HEK293 (cell line): ENCODE data around the gene LY86.

Experiments used
- SP2 ChIP-seq: fragments of 450-650 bp; formaldehyde crosslinking; IDR thresholded peaks from 2 replicates; pipeline ENCODE4 v1.5.1; 2016; ENCODE audit warnings: missing biosample characterization, missing genetic modification characterization
- ZNF335 ChIP-seq: fragments of 450-650 bp; formaldehyde crosslinking; conservative IDR thresholded peaks from 2 replicates; pipeline ENCODE4 v1.5.1; 2016; ENCODE audit warnings: missing biosample characterization, missing genetic modification characterization
- ZNF645 ChIP-seq: fragments of 450-650 bp; formaldehyde crosslinking; IDR thresholded peaks from 2 replicates; pipeline ENCODE4; 2016; ENCODE audit warnings: missing biosample characterization, missing genetic modification characterization
- ZNF660 ChIP-seq: fragments of 450-650 bp; IDR thresholded peaks from 2 replicates; pipeline ENCODE4 v1.5.1; 2018; ENCODE audit warnings: missing biosample characterization, mild to moderate bottlenecking, missing genetic modification characterization
- TF ChIP-seq, protein P1 (sequence below): fragments of 450-650 bp; formaldehyde crosslinking; IDR thresholded peaks from 2 replicates; pipeline ENCODE4 v1.5.1; 2016; ENCODE audit warnings: missing biosample characterization, missing genetic modification characterization

- TF ChIP-seq, protein P1, sequence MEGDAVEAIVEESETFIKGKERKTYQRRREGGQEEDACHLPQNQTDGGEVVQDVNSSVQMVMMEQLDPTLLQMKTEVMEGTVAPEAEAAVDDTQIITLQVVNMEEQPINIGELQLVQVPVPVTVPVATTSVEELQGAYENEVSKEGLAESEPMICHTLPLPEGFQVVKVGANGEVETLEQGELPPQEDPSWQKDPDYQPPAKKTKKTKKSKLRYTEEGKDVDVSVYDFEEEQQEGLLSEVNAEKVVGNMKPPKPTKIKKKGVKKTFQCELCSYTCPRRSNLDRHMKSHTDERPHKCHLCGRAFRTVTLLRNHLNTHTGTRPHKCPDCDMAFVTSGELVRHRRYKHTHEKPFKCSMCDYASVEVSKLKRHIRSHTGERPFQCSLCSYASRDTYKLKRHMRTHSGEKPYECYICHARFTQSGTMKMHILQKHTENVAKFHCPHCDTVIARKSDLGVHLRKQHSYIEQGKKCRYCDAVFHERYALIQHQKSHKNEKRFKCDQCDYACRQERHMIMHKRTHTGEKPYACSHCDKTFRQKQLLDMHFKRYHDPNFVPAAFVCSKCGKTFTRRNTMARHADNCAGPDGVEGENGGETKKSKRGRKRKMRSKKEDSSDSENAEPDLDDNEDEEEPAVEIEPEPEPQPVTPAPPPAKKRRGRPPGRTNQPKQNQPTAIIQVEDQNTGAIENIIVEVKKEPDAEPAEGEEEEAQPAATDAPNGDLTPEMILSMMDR (tag by site-specific recombination), result no peak
- TF ChIP-seq SP2 (no peak), ZNF660 (tag by site-specific recombination) (no peak), ZNF645 (tag by site-specific recombination) (no peak), ZNF335 (tag by site-specific recombination) (no peak)
Observed at GRCh38 chr6:6643398-6643797, 54.9 kb downstream of the LY86 start.
